Measurements from ENCODE around the gene ANXA3.

DNA sequence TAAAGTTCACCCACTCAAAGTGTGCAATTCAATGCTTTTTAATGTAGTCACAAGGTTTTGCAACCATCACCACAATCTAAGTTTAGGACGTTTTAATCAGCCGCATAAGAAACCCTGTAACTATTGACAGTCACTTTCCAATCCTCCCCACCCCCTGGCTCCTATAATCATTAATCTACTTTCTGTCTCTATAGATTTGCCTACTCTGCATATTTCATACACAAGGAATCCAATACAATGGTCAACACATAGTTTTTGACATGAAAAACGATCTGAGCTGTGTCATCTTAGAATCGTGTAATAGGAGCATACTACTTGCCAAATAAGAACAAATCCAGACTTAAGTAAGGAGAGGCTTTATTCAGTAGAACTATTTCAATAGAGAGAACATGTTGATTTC lies 47.6 kb downstream of the ANXA3 start:
- TF ChIP-seq, protein P1, sequence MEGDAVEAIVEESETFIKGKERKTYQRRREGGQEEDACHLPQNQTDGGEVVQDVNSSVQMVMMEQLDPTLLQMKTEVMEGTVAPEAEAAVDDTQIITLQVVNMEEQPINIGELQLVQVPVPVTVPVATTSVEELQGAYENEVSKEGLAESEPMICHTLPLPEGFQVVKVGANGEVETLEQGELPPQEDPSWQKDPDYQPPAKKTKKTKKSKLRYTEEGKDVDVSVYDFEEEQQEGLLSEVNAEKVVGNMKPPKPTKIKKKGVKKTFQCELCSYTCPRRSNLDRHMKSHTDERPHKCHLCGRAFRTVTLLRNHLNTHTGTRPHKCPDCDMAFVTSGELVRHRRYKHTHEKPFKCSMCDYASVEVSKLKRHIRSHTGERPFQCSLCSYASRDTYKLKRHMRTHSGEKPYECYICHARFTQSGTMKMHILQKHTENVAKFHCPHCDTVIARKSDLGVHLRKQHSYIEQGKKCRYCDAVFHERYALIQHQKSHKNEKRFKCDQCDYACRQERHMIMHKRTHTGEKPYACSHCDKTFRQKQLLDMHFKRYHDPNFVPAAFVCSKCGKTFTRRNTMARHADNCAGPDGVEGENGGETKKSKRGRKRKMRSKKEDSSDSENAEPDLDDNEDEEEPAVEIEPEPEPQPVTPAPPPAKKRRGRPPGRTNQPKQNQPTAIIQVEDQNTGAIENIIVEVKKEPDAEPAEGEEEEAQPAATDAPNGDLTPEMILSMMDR (IDR thresholded peaks at IDR 0.05), result no peak
- TF ChIP-seq SP1 (CRISPR knock-in tag; conservative IDR thresholded peaks at IDR 0.05) (no peak), IRF2 (CRISPR knock-in tag; IDR thresholded peaks at IDR 0.05; ENCODE audit: borderline replicate concordance, low read depth) (no peak), ESRRA (CRISPR knock-in tag; IDR thresholded peaks at IDR 0.05; ENCODE audit: borderline replicate concordance) (no peak), TCF7 (CRISPR knock-in tag; IDR thresholded peaks at IDR 0.05; ENCODE audit: low read depth) (no peak)
- TF ChIP-seq, protein P2, sequence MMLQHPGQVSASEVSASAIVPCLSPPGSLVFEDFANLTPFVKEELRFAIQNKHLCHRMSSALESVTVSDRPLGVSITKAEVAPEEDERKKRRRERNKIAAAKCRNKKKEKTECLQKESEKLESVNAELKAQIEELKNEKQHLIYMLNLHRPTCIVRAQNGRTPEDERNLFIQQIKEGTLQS (CRISPR knock-in tag; conservative IDR thresholded peaks at IDR 0.05), result no peak
- TF ChIP-seq, protein P3, sequence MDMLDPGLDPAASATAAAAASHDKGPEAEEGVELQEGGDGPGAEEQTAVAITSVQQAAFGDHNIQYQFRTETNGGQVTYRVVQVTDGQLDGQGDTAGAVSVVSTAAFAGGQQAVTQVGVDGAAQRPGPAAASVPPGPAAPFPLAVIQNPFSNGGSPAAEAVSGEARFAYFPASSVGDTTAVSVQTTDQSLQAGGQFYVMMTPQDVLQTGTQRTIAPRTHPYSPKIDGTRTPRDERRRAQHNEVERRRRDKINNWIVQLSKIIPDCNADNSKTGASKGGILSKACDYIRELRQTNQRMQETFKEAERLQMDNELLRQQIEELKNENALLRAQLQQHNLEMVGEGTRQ (CRISPR knock-in tag; IDR thresholded peaks at IDR 0.05), result no peak
